GM13977 (cell line): ENCODE measurements around the gene TRIM26.
"Not testable (repeated sequence)": the region's sequence is repeated elsewhere in the genome, so short reads cannot be mapped to it uniquely, and the experiment has no call there.

ENCODE experiments used
- DNase-seq: peaks from one replicate; pipeline ENCODE4 v3.0.0; 2012; ENCODE audit warnings: low spot score
- in situ Hi-C: fragments of 300-500 bp; cut with MboI; formaldehyde crosslinking; loops from one replicate; pipeline ENCODE4 v1.12.0; 2022; ENCODE audit warnings: low sequenced_read_pairs, low pct_unique_long_range_greater_than_20kb, mixed read lengths, inconsistent platforms; ENCODE audit not compliant: unreplicated experiment
- TF ChIP-seq, protein P1 (sequence below): IDR thresholded peaks from 2 replicates; pipeline ENCODE4 v1.5.1; 2012; ENCODE audit warnings: mild to moderate bottlenecking, control low read depth; ENCODE audit not compliant: insufficient read depth; ENCODE audit errors: extremely low read depth, missing control alignments

Gene TRIM26

DNA sequence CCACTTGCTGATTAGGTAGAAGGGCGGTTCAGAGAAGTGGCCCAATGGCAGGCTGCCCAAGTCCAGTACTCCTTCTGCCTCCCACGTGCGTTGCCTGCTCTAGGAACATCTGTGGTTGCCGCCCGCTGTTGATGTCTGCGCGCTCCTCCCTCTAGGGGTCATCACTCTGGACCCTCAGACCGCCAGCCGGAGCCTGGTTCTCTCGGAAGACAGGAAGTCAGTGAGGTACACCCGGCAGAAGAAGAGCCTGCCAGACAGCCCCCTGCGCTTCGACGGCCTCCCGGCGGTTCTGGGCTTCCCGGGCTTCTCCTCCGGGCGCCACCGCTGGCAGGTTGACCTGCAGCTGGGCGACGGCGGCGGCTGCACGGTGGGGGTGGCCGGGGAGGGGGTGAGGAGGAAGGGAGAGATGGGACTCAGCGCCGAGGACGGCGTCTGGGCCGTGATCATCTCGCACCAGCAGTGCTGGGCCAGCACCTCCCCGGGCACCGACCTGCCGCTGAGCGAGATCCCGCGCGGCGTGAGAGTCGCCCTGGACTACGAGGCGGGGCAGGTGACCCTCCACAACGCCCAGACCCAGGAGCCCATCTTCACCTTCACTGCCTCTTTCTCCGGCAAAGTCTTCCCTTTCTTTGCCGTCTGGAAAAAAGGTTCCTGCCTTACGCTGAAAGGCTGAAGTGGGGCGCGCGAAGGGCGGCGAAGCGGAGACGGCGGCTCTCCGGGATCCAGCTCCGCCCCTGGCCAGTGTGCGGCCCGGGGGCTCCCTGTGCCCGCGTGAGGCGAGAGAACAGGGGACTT is 41.3 kb downstream of the TRIM26 start:
- DNase-seq, result no peak
- in situ Hi-C loops, result no loop called here
- TF ChIP-seq, protein P1, sequence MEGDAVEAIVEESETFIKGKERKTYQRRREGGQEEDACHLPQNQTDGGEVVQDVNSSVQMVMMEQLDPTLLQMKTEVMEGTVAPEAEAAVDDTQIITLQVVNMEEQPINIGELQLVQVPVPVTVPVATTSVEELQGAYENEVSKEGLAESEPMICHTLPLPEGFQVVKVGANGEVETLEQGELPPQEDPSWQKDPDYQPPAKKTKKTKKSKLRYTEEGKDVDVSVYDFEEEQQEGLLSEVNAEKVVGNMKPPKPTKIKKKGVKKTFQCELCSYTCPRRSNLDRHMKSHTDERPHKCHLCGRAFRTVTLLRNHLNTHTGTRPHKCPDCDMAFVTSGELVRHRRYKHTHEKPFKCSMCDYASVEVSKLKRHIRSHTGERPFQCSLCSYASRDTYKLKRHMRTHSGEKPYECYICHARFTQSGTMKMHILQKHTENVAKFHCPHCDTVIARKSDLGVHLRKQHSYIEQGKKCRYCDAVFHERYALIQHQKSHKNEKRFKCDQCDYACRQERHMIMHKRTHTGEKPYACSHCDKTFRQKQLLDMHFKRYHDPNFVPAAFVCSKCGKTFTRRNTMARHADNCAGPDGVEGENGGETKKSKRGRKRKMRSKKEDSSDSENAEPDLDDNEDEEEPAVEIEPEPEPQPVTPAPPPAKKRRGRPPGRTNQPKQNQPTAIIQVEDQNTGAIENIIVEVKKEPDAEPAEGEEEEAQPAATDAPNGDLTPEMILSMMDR, result no peak

DNA sequence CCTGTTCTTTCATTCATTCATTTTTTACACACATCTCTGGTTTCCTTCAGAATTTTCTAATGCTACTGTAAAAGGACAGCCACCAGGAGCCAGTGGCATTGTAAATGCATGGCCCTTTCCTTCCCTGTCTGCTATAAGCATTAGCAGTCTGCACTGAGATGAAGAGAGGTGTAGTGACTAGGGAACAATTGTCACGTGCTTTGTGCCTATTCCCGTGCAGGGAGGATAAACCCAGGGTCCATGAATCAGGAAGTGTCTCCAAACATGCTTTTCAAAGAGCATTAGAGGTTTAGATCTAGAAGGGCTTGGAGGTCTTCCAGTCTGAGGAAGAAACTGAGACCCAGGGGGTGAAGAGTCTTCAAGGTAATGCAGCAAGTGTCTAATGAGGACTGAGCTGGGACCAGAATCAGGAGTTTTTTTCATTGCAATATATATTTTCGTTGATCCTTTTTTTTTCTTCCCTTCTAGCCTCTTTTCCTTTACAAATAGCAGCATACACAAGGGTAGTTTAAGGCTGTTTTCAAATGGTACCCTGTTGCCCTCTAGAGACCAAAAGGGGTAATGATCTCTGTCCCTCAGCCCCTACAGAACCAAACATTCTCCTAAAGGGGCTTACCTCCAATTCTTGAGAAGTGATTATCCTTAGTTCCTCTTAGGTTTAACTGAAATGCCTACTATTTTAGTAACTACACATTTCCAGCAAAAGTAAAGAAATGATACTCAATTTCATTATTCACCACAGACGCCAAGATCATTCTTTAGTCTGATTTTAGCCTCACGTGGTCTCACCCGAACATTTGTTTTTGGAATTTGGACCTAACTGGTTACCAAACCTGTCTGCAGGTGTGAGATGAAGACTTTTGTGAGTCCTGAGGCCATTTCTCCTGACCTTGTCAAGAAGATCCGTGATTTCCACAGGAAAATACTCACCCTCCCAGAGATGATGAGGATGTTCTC is 43.3 kb downstream of the TRIM26 start:
- DNase-seq, result peak; percentile 77
- in situ Hi-C loops, result no loop called here
- TF ChIP-seq, protein P1, result peak; percentile 78

DNA sequence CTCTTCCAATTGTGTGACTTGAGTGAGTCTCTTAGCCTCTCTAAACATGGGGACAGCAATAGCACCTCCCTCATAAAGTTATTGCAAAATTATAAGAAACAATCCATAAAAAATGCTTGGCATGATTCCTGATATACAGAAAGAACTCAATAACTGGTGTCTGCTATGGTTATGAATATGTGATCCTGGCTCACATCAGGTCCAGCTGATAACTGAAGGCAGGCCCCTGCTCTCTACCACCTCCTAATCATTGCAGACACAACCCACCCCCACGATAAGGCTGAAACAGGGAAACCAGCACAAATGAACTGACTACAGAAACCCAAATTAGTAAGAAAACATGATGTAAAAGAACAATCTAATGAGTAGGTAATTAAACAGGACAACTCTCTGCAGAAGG is 44.5 kb downstream of the TRIM26 start:
- TF ChIP-seq, protein P1, result no peak
- DNase-seq, result no peak
- in situ Hi-C loops, result no loop called here

DNA sequence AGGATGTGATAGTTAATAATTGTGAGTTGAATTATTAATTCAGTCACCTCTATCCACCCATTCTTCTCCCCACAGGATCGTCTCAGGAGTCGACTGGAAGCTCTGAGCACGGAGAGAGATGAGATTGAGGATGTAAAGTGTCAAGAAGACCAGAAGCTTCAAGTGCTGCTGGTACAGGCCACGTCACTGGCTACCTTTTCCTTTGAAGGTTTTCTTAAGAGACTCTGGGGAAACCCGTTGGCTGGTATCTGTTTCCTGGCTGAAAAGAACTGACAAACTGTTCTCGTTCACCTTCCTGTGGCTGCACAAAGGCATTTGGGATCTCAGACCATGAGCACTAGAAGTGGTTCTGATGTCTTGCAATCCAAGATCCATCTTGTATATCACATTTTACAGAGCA is 46.1 kb downstream of the TRIM26 start:
- in situ Hi-C loops, result no loop called here
- TF ChIP-seq, protein P1, result no peak
- no peak for DNase-seq

DNA sequence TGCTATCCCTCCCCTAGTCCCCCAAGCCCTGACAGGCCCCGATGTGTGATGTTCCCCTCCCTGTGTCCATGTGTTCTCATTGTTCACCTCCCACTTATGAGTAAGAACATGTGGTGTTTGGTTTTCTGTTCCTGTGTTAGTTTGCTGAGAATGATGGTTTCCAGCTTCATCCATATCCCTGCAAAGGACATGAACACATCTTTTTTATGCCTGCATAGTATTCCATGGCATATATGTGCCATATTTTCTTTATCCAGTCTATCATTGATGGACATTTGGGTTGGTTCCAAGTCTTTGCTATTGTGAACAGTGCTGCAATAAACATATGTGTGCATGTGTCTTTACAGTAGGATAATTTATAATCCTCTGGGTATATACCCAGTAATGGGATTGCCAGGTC is 48.0 kb downstream of the TRIM26 start:
- in situ Hi-C loops, DNase-seq: not testable (repeated sequence)

DNA sequence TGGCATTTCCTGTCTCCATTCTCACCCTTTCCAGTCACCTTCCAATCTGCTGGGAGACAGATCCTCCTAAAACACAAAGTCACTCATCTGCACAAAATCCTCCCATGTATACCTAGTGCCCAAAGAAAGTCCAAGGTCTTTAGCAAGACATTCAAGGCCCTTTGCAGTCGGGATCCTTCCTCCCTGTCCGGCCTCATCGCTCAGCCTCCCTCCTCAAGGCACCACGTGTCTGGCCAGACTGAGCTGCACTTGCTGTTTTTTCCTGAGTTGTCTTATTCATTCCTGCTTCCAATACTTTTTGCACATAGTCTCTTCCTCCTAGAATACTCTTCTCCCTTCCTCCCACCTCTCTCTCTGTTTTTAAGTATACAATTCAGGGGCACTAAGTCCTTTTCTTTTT is 48.5 kb downstream of the TRIM26 start:
- TF ChIP-seq, protein P1, result no peak
- no peak for DNase-seq
- in situ Hi-C loops, result no loop called here
